Bronchial epithelial cell (primary cell): Measurements from ENCODE around the gene CA12. TPM values are rescaled to one million over a fixed set of nuclear protein-coding genes. Genes with fewer than 3 reads are reported as not detected.

Source experiments
- DNase-seq: peaks from one replicate; pipeline ENCODE4 v3.0.0-alpha.2; 2010; ENCODE audit warnings: low read depth
- FAIRE-seq: peaks from 2 replicates; lab custom pipeline; 2011; peaks lifted over from hg19 to GRCh38; lab: Jason Lieb, UNC
- H3K27me3 ChIP-seq: 2 replicates; pipeline ENCODE4 v1.5.1; 2011; ENCODE audit warnings: low read length; ENCODE audit not compliant: control insufficient read depth, insufficient read depth
- H3K36me3 ChIP-seq: 2 replicates; pipeline ENCODE4 v1.5.1; 2011; ENCODE audit warnings: low read length; ENCODE audit not compliant: control insufficient read depth, insufficient read depth
- H3K4me3 ChIP-seq: 2 replicates; pipeline ENCODE4 v1.5.1; 2011; ENCODE audit warnings: mild to moderate bottlenecking, low read depth, low read length, control low read depth
- CTCF ChIP-seq: IDR thresholded peaks from 2 replicates; pipeline ENCODE4 v1.5.1; 2011; ENCODE audit warnings: mild to moderate bottlenecking, moderate library complexity, low read length, control low read depth, inconsistent platforms; ENCODE audit not compliant: insufficient read depth, severe bottlenecking
- total RNA-seq: library from RNA; depleted of rRNA; stranded (reverse); fragments of >200 nt; gene quantifications from 2 replicates; pipeline ENCODE4 v1.2.1, GENCODE V29; 2014

CA12 gene
- total RNA-seq, 1 donor from 2014 or later: 44.0 TPM

GRCh38 chr15:63283126-63283525 lies 98.5 kb downstream of the CA12 start:
- H3K27me3 ChIP-seq: no peaks in the 10 kb centered on the region
- no peaks in the 10 kb centered on the region for H3K36me3 ChIP-seq
- FAIRE-seq: no peak
- no peak overlapping the region for H3K4me3 ChIP-seq
- DNase-seq: no peak
- TF ChIP-seq CTCF: no peak

GRCh38 chr15:63277893-63278456 lies 103.7 kb downstream of the CA12 start:
- no peaks in the 10 kb centered on the region for H3K27me3 ChIP-seq
- H3K36me3 ChIP-seq: no peaks in the 10 kb centered on the region
- FAIRE-seq (no peak), DNase-seq (peak; percentile 26)
- H3K4me3 ChIP-seq: peak overlapping the region; percentile 77
- TF ChIP-seq CTCF: no peak

DNA sequence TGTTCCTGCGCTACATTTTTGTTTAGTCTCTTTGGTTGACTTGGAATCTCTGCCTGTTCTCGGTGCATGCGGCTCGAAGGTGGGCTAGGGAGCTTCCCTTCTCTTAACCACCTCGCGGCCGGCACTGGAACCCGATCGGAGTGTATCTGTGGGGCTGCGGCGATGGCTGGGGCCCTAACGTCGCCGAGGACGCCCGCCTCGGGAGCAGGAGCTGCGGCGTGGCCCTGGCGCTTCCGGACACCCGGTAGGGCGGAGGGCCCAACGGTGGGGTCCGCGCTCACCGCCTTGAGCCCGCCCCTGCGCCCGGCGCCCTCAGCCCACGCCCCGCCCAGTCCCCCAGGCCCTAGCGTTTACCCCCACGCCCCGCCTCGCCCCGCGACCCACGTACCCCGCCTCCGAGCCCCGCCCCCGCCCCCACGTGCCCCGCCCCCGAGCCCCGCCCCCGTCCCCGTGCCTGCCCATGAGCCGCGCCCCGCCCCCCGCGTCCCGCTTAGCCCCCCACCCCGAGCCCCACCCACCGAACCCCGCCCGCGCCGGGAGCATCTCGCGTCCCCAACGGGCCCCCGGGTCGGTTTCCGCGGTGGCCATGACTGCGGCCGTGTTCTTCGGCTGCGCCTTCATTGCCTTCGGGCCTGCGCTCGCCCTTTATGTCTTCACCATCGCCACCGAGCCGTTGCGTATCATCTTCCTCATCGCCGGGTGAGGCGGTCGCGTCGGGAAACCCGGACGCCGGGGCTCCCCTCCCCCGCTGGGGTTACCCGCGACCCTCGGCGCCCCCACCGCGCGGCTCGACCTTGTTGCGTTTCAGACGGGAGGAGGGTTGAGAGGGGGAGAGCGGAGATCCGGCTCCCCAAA lies 104.4 kb downstream of the CA12 start, which contains the start of gene APH1B:
APH1B (plus strand) TSS at position 568 of the 855 bp plus-strand sequence; CDS start at position 587, 19 bp downstream.
- H3K36me3 ChIP-seq: no peaks in the 10 kb centered on the region
- FAIRE-seq (no peak), DNase-seq (no peak)
- peak within 1 kb of the TSS; percentile 77 for H3K4me3 ChIP-seq
- no peak for TF ChIP-seq CTCF
- H3K27me3 ChIP-seq: no peaks in the 10 kb centered on the region

DNA sequence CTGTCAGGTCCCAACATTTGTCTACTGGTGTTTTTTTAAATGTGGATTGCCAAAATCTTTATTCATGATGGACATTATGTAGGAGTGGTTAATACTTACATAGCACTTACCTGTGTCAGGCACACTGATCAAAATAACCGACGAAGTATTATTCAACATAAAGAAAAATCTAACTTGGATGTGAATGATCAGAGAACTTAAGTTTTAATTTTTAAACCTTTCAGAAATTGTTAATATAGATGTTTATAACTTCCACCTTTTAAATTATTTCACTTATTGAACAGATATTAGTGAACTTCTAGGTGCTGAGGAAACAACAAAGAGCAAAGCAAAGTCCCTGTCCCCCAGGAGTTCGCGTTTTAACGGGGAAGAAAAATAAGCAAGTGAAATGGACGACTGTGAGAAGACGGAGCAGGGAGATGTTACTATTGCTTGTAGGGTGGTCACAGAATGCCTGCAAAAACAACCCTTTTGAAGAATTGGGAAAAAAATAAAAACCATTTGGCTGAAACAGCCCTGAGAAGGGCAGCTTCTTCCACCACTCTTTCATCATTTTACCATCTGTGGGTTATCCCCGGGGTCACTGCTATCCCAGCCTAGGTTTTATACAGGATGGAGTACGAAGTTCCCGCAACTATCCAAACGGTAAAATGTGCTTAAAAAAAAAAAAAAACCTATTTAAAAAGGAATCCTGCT lies 105.2 kb downstream of the CA12 start:
- H3K27me3 ChIP-seq: no peaks in the 10 kb centered on the region
- TF ChIP-seq CTCF: no peak
- no peak for DNase-seq
- no peak for FAIRE-seq
- H3K36me3 ChIP-seq: no peaks in the 10 kb centered on the region
- peak overlapping the region; percentile 77 for H3K4me3 ChIP-seq

GRCh38 chr15:63274427-63274826 lies 107.2 kb downstream of the CA12 start:
- H3K4me3 ChIP-seq: no peak overlapping the region
- TF ChIP-seq CTCF: no peak
- DNase-seq: no peak
- no peaks in the 10 kb centered on the region for H3K27me3 ChIP-seq
- no peak for FAIRE-seq
- no peaks in the 10 kb centered on the region for H3K36me3 ChIP-seq

Other genes with a start within 250 kb of the CA12 start
- 62.7 and 105 TPM in 2 replicates for gene RPS27L, start 224.4 kb downstream of the CA12 start, total RNA-seq
- 18.7 and 23.0 TPM in 2 replicates for gene RAB8B, start 192.2 kb downstream of the CA12 start, total RNA-seq
- 4.1 and 4.7 TPM in 2 replicates for gene APH1B, start 104.2 kb downstream of the CA12 start, total RNA-seq
- 83.2 and 83.3 TPM in 2 replicates for gene USP3, start 122.7 kb upstream of the CA12 start, total RNA-seq
- under 0.01 and 0.38 TPM in 2 replicates for gene FBXL22, start 215.5 kb upstream of the CA12 start, total RNA-seq